Measurements from ENCODE around the gene SH3BP2.

DNA sequence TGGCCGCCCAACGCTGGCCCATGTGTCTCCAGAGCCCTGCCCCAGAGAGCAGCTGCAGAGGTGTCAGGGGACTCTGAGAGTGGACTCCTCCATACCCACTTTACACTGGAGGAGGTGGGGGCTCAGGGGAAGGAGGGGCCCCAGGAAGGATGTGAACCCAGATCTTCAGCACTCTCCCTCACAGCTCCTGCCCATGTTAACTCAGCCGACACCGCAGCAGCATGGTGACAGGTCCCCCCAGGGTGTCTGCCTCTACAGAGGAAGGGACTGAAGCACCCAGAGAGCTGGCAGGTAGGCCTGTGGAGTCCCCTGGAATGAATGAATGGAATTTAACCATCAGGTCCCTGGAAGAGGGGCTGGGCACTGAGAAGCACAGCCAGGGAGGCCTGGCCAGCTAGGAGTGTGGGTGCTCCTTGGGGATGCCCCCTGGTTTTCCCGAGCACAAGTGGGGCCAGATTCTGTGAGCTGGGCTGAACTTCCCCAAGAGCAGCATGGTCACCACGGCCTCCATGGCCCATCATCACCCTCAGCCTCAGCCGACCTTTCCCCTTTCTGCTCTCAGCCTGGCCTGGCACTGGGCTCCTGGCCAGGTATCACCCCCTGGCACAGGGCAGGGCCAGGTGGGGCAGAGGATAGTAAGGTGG lies 21.9 kb downstream of the SH3BP2 start:
- no peak for TF ChIP-seq POLR2A (IDR thresholded peaks at IDR 0.05; ENCODE audit: low read depth, low read length)
- no peak for TF ChIP-seq POLR2AphosphoS5 (IDR thresholded peaks at IDR 0.05; ENCODE audit: low read depth, low read length)
